HepG2 (cell line): Measurements from ENCODE around the gene IFITM10. TPM values are rescaled to one million over a fixed set of nuclear protein-coding genes. Genes with fewer than 3 reads are reported as not detected.

Experiments
- CC2D1A ChIP-seq: sonication (generic); formaldehyde crosslinking; IDR thresholded peaks from 2 replicates; pipeline ENCODE4 v1.8.1; 2023; ENCODE audit warnings: mild to moderate bottlenecking, missing genetic modification reagents
- FOXA1 ChIP-seq, 2 experiments: fragments of 450-650 bp in 1 of 2; sonication (generic) in 1 of 2; formaldehyde crosslinking in 1 of 2; IDR thresholded peaks; 2 replicates each; pipeline versions ENCODE4 v1.4.0 to v1.6.1; 2016 to 2020; ENCODE audit warnings: missing genetic modification reagents in 1 of 2
- REXO4 ChIP-seq: sonication (generic); formaldehyde crosslinking; IDR thresholded peaks from 2 replicates; pipeline ENCODE4 v1.8.0; 2022; ENCODE audit warnings: missing genetic modification reagents, mild to moderate bottlenecking, borderline replicate concordance
- SRSF4 ChIP-seq: fragments of 200-400 bp; formaldehyde crosslinking; IDR thresholded peaks from one replicate; pipeline ENCODE4 v1.6.1; 2018; ENCODE audit warnings: mild to moderate bottlenecking, low read depth, low read length, moderate library complexity; ENCODE audit not compliant: poor library complexity, severe bottlenecking
- TCF7 ChIP-seq: sonication (generic); IDR thresholded peaks from 2 replicates; pipeline ENCODE4 v1.6.1; 2016; ENCODE audit warnings: antibody characterized with exemption, low read depth
- THAP11 ChIP-seq: IDR thresholded peaks from 2 replicates; pipeline ENCODE4 v1.6.1; 2016; ENCODE audit warnings: missing biosample characterization, missing genetic modification reagents
- ZNF432 ChIP-seq: sonication (generic); formaldehyde crosslinking; IDR thresholded peaks from 2 replicates; pipeline ENCODE4 v1.5.0; 2020; ENCODE audit warnings: missing genetic modification reagents, mild to moderate bottlenecking, borderline replicate concordance
- ZNF44 ChIP-seq: sonication (generic); formaldehyde crosslinking; IDR thresholded peaks from 2 replicates; pipeline ENCODE4 v1.5.1; 2020; ENCODE audit warnings: mild to moderate bottlenecking, missing genetic modification reagents
- ZNF501 ChIP-seq: sonication (generic); formaldehyde crosslinking; IDR thresholded peaks from 2 replicates; pipeline ENCODE4 v1.5.1; 2020; ENCODE audit warnings: mild to moderate bottlenecking, moderate library complexity, missing genetic modification reagents
- ZNF724P ChIP-seq: sonication (generic); formaldehyde crosslinking; IDR thresholded peaks from 2 replicates; pipeline ENCODE4 v1.8.0; 2022; ENCODE audit warnings: missing genetic modification reagents, borderline replicate concordance
- ZSCAN20 ChIP-seq: sonication (generic); formaldehyde crosslinking; IDR thresholded peaks from 2 replicates; pipeline ENCODE4 v1.4.0; 2020; ENCODE audit warnings: missing genetic modification reagents, mild to moderate bottlenecking, borderline replicate concordance
- polyA plus RNA-seq, 8 experiments: library from polyadenylated mRNA; depleted of rRNA in 3 of 8; stranded (reverse) in 7 of 8; unstranded in 1 of 8; fragments of >200 nt; fragmentation: Illumina TruSeq in 4 of 8; extraction: Trizol in 4 of 8; gene quantifications; 2 replicates each; pipeline versions ENCODE4 v1.2.1 to v1.2.3, GENCODE V29; 2011 to 2016; ENCODE audit warnings: low read depth in 4 of 8, missing spikeins in 1 of 8, mixed read lengths in 1 of 8; ENCODE audit not compliant: insufficient read depth in 1 of 8
- total RNA-seq, 5 experiments: library from RNA; depleted of rRNA; stranded (reverse); fragments of >200 nt; fragmentation: Illumina TruSeq; extraction: Trizol; gene quantifications; 2 replicates each; pipeline ENCODE4 v1.2.3, GENCODE V29; 2016; ENCODE audit warnings: low read depth in 1 of 5
- TF ChIP-seq, protein P1 (sequence below): sonication (generic); formaldehyde crosslinking; IDR thresholded peaks from 2 replicates; pipeline ENCODE4 v1.5.1; 2020; ENCODE audit warnings: missing genetic modification reagents, mild to moderate bottlenecking, borderline replicate concordance
- TF ChIP-seq, protein P2 (sequence below): sonication (generic); formaldehyde crosslinking; IDR thresholded peaks from 2 replicates; pipeline ENCODE4 v1.5.1; 2020; ENCODE audit warnings: mild to moderate bottlenecking, missing genetic modification reagents, borderline replicate concordance
- TF ChIP-seq, protein P3 (sequence below): sonication (generic); formaldehyde crosslinking; IDR thresholded peaks from 2 replicates; pipeline ENCODE4 v1.9.0; 2021; ENCODE audit warnings: missing genetic modification reagents, borderline replicate concordance
- TF ChIP-seq, protein P4 (sequence below): sonication (generic); formaldehyde crosslinking; IDR thresholded peaks from 2 replicates; pipeline ENCODE4 v1.9.0; 2022; ENCODE audit warnings: missing genetic modification reagents, mild to moderate bottlenecking, borderline replicate concordance

IFITM10 gene
- total and polyA plus RNA-seq, 2 of the 13 experiments (the other 11 are each of a cell fraction or from before 2014, with no cell fraction given): 0.09 to 0.13 TPM

DNA sequence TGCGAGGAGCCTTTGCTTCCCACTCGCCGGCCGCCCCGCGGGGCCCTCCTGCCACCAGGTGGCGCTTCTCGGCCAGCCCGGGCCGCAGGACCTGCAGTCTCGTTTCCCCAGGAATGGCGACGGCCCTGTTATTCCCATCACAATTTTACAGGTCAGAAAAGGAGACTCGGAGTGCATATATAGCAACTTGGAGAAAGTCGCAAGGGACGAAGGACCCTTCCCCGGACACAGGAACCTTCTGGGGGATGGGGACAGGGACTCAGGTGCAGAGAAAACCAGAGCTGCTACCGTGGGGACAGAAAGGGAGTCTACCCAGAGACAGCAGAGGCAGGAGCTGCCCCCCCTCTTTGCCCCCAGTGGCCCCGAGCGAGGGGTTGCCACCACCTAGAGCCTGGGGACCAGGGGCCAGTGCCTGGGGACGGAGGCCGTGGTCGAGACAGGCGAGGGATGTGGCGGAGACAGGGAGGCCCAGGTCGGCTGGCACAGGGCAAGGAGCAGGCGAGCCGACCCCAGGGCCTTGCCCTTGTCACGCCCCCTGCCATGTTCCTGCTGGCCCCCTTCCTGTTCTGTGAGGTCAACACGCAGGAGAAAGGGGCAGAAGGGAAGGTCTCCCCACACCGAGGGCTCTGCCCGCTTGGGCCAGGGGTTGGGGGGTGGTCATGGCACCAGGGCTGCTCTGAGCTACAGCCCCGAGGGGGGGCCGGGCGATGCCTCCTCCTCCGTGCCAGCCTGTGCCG, 56.9 kb downstream of the IFITM10 start (continued):
- TF ChIP-seq FOXA1 (IDR thresholded peaks at IDR 0.05) (no peak), FOXA1 (CRISPR knock-in tag; IDR thresholded peaks at IDR 0.05) (0 out of 2 replicates have a peak, but pooled peaks have one; percentile 2), THAP11 (CRISPR knock-in tag) (0 out of 2 replicates have a peak, but pooled peaks have one; percentile 29), ZNF501 (CRISPR knock-in tag) (peak; percentile 68; the same call in 1 of the 2 replicates), TCF7 (no peak), ZNF44 (CRISPR knock-in tag) (0 out of 2 replicates have a peak, but pooled peaks have one; percentile 57), ZNF432 (CRISPR knock-in tag) (no peak), SRSF4 (no peak), REXO4 (no peak), ZSCAN20 (no peak), ZNF724P (CRISPR knock-in tag) (0 out of 2 replicates have a peak, but pooled peaks have one; percentile 14), CC2D1A (CRISPR knock-in tag) (no peak)
- TF ChIP-seq, protein P1, sequence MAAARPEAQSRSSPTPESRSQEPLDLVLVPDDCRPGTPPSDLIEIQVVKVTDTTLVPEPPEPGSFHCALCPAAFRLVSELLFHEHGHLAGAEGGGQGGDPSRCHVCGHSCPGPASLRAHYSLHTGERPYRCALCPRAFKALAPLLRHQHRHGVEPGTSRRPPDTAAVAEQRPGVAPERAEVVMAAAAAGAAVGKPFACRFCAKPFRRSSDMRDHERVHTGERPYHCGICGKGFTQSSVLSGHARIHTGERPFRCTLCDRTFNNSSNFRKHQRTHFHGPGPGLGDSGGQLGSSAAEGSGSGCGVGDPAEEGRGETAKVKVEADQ (CRISPR knock-in tag): 0 out of 2 replicates have a peak, but pooled peaks have one; percentile 53
- TF ChIP-seq, protein P2, sequence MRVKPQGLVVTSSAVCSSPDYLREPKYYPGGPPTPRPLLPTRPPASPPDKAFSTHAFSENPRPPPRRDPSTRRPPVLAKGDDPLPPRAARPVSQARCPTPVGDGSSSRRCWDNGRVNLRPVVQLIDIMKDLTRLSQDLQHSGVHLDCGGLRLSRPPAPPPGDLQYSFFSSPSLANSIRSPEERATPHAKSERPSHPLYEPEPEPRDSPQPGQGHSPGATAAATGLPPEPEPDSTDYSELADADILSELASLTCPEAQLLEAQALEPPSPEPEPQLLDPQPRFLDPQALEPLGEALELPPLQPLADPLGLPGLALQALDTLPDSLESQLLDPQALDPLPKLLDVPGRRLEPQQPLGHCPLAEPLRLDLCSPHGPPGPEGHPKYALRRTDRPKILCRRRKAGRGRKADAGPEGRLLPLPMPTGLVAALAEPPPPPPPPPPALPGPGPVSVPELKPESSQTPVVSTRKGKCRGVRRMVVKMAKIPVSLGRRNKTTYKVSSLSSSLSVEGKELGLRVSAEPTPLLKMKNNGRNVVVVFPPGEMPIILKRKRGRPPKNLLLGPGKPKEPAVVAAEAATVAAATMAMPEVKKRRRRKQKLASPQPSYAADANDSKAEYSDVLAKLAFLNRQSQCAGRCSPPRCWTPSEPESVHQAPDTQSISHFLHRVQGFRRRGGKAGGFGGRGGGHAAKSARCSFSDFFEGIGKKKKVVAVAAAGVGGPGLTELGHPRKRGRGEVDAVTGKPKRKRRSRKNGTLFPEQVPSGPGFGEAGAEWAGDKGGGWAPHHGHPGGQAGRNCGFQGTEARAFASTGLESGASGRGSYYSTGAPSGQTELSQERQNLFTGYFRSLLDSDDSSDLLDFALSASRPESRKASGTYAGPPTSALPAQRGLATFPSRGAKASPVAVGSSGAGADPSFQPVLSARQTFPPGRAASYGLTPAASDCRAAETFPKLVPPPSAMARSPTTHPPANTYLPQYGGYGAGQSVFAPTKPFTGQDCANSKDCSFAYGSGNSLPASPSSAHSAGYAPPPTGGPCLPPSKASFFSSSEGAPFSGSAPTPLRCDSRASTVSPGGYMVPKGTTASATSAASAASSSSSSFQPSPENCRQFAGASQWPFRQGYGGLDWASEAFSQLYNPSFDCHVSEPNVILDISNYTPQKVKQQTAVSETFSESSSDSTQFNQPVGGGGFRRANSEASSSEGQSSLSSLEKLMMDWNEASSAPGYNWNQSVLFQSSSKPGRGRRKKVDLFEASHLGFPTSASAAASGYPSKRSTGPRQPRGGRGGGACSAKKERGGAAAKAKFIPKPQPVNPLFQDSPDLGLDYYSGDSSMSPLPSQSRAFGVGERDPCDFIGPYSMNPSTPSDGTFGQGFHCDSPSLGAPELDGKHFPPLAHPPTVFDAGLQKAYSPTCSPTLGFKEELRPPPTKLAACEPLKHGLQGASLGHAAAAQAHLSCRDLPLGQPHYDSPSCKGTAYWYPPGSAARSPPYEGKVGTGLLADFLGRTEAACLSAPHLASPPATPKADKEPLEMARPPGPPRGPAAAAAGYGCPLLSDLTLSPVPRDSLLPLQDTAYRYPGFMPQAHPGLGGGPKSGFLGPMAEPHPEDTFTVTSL: no peak
- TF ChIP-seq, protein P3, sequence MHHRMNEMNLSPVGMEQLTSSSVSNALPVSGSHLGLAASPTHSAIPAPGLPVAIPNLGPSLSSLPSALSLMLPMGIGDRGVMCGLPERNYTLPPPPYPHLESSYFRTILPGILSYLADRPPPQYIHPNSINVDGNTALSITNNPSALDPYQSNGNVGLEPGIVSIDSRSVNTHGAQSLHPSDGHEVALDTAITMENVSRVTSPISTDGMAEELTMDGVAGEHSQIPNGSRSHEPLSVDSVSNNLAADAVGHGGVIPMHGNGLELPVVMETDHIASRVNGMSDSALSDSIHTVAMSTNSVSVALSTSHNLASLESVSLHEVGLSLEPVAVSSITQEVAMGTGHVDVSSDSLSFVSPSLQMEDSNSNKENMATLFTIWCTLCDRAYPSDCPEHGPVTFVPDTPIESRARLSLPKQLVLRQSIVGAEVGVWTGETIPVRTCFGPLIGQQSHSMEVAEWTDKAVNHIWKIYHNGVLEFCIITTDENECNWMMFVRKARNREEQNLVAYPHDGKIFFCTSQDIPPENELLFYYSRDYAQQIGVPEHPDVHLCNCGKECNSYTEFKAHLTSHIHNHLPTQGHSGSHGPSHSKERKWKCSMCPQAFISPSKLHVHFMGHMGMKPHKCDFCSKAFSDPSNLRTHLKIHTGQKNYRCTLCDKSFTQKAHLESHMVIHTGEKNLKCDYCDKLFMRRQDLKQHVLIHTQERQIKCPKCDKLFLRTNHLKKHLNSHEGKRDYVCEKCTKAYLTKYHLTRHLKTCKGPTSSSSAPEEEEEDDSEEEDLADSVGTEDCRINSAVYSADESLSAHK (CRISPR knock-in tag): no peak
- TF ChIP-seq, protein P4, sequence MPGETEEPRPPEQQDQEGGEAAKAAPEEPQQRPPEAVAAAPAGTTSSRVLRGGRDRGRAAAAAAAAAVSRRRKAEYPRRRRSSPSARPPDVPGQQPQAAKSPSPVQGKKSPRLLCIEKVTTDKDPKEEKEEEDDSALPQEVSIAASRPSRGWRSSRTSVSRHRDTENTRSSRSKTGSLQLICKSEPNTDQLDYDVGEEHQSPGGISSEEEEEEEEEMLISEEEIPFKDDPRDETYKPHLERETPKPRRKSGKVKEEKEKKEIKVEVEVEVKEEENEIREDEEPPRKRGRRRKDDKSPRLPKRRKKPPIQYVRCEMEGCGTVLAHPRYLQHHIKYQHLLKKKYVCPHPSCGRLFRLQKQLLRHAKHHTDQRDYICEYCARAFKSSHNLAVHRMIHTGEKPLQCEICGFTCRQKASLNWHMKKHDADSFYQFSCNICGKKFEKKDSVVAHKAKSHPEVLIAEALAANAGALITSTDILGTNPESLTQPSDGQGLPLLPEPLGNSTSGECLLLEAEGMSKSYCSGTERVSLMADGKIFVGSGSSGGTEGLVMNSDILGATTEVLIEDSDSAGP: peak; percentile 77; the same call in 1 of the 2 replicates
